Stimulated activated CD4-positive, alpha-beta T cell treated with anti-CD3 and anti-CD28 coated beads, Interleukin-12 subunit alpha, Interleukin-12 subunit beta, amount 100 ng/mL, for 4 hours (primary cell): ENCODE data around the gene TSC2.
"Not testable (repeated sequence)": the region's sequence is repeated elsewhere in the genome, so short reads cannot be mapped to it uniquely, and the experiment has no call there.

Experiments
- DNase-seq: peaks from one replicate; pipeline ENCODE4 v3.0.0-alpha.2; 2020

TSC2 gene

DNA sequence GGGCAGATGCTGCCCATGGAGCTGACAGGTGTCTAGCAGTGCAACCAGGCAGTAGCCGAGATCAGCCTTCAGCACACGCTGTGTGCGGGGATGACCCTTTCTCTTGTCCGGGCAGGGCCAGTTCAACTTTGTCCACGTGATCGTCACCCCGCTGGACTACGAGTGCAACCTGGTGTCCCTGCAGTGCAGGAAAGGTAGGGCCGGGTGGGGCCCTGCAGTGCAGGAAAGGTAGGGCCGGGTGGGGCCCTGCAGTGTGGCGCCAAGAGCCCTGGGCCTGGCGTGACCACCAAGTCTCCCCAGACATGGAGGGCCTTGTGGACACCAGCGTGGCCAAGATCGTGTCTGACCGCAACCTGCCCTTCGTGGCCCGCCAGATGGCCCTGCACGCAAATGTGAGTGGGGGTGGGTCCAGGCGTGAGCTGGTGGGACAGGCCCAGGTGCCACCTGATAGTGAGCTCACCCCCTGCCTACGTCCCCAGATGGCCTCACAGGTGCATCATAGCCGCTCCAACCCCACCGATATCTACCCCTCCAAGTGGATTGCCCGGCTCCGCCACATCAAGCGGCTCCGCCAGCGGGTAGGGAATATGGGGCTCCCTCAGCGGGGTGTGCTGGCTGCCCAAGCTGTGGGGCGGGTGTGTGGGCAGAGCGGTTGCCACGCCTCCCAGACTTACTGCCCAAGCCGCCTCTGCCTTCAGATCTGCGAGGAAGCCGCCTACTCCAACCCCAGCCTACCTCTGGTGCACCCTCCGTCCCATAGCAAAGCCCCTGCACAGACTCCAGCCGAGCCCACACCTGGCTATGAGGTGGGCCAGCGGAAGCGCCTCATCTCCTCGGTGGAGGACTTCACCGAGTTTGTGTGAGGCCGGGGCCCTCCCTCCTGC is 40.2 kb downstream of the TSC2 start:
- no peak for DNase-seq

- DNase-seq, result no peak
These were observed 41.1 kb downstream of the TSC2 start for GRCh38 chr16:2088759-2089358.

- DNase-seq, result no peak
These were observed 42.1 kb downstream of the TSC2 start for GRCh38 chr16:2089706-2090480.

DNA sequence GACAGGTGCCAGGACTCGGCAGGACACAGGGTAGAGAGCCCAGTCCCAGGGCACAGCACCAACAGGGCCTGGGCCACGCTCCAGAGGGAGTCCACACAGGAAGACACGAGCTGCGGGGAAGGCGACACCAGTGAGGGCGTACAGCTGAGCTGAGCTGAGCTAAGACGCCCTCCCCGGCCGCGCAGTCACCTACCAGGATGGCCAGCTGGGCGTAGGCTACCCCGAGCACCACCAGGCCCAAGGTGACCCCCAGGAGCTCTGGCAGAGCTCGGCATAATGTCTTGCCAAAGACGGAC is 42.6 kb downstream of the TSC2 start:
- DNase-seq, result no peak

DNA sequence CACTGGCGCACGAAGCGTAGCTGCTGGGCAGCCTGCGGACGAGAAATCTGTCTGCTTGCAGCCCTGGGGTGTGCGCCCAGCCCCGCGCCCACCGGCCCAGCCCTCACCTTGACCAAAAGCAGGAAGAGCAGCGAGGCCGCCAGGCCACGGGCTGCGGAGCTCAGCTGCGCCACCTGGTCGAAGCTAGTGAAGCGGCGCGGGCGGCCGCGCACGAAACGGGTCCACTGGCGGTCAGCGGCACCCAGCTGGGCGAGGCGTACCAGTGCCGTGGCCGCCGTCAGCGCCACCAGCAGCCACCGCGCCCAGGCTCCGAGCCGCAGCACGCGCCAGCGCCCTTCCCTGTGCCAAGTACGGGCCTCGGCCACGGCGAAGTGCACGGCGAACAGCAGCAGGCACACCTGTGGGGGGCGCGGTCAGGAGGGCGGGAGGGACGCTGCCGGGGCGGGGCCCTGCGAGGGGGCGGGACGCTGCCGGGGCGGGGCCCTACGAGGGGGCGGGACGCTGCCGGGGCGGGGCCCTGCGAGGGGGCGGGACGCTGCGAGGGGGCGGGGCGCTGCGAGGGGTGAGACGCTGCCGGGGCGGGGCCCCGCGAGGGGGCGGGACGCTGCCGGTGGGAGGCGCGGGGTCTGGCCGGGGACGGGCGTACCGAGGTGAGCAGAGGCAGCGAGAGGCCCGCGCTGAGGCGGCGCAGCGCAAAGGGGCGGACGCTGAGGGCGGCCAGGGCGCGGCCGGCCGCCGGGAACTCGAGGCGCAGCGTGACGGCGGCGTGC is 43.2 kb downstream of the TSC2 start:
- DNase-seq, result no peak

GRCh38 chr16:2091547-2092255 is 43.9 kb downstream of the TSC2 start:
- no peak for DNase-seq

- no peak for DNase-seq
These were observed 44.5 kb downstream of the TSC2 start for GRCh38 chr16:2092256-2092620.

DNA sequence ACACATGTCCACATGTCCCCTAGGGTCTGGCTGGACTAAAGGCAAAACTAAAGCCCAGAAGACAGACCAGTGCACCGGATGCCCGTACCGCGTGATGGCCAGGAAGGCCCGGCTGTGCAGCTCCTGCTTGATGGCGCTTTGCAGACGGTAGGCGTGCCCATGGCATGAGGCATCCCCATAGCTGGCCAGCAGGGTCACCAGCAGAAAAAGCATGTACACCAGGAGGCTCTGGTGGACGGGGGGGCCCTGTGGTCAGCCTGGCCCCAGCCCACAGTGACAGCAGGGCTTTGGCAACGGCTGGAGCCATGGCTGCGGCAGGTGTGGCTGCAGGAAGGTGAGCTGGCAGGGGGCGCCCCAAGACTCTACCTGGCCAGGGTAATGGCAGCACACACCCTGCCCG is 45.1 kb downstream of the TSC2 start:
- no peak for DNase-seq

- DNase-seq, result no peak
These were observed 46.0 kb downstream of the TSC2 start for GRCh38 chr16:2093793-2094192.

DNA sequence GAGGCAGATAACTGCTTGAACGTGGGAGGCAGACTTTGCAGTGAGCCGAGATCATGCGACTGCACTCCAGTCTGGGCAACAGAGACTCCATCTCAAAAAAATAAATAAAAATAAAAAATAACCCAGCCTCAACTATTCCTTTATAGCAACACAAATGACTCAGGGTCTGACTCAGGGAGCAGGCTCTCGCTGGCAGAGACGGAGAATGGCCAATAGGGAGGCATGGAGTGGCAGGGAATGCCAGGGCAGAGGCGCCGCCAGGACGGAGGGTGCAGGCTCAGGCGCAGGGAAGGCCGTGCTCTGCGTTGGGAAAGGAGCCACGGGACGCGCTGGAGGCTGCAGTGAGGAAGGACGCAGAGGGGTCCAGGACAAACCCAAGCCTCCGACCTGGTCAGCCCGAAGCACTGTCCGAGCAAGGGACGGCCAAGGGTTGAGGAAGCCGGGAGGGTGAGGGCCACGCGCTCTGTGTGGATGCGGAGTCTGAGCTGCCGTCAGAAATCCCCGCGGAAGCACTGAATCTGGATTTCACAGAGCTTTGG is 47.6 kb downstream of the TSC2 start:
- DNase-seq, result no peak

DNA sequence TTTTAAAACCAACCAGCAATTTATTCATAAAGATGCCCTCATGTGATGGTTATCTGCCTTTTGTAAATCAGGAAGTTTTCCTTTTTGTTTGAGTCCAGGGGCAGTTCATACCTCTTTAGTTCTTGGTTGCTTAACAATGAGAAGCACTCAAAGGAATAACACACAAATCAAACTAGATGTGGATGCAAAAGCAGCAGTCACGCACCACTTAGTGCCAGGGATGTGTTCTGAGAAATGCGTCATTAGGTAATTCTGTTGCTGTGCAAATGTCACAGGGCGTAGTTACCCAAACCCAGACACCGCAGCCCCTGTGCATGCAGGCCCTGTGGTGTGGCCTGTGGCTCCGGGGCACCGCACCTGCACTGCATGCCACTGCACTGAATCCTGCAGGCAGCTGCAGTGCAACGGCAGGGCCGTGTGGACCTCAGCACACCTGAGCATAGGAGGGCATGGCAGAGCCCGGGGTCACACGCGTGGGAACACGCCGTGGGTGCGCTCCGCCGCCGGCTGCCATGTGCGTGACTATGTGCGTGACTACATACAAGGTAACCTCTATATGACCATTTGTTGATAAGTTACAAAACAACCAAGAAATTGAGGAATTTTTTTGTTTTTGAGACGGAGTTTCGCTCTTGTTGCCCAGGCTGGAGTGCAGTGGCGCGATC is 48.3 kb downstream of the TSC2 start:
- DNase-seq, result no peak

DNA sequence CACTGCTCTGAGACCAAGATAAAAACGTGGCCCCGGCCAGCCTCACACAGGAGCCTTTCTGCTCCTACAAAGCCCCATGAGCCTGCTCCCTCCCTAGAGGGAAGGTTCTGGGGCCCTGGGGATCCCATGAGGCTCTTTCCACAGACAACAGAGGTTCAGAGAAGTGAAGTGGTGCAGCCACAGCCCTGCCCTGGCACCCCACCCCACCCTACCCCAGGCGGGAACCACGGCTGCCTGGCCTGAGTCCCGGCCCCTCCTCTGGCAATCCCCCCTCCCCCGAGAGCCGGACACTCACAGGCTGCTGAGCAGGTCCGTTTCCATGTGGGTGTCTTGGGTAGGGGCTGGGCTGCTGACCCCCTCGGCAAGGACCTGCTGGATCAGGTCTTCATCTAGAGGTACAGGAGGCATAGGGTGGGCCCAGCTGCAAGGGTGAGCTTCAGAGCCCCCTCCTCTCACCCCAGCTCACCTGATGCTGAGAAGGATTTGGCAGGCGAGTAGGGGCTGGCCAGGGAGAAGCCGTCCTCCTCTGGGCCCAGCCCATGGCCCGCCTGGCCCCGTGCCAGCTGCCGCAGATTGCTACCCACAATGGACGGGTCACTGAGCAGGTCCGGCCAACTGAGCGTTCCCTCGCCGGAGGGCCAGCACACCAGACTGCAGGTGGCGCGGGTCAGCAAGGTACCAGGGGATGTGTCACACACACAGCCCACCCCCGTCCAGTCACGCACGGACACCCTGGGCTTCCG is 49.2 kb downstream of the TSC2 start:
- DNase-seq, result no peak

DNA sequence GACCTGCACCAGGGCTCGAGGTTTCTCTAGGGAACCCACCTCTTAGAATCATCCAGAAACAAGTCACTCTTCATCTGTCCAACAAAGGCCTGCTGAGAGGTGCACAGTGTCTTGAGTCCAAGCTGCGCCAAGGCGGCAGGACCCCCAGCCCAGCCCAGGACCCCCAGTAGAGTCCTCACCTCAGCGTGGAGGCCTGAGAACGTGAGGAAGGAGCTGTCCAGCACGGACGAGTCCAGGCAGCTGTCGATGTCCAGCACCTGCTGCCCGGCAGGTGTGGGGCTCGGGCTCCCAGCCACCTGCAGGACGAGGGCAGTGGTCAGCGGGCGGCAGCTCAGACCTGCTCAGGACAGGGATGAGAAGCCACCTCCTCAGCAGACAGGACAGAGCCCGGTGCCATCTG is 49.9 kb downstream of the TSC2 start:
- not testable (repeated sequence) for DNase-seq

DNA sequence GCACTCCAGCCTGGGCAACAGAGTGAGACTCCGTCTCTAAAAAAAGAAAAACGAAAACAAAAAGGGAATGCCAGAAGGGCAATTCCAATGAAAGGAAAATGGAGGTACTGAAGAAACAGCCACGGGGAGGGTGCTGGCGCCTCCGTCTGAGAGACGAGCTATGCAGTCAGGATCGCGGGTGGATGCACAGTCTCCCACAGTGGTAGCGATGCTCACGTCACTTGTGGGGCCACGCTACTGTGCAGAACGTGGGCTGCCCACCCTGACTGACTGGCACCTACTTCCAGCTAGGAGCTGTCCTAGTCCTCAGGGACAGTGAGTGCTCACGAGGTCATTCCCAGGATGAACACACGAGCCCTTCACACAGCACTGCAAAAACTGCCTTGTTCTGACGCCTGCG is 53.8 kb downstream of the TSC2 start:
- DNase-seq, result not testable (repeated sequence)

- no peak for DNase-seq
These were observed 54.7 kb downstream of the TSC2 start for GRCh38 chr16:2102471-2102870.

DNA sequence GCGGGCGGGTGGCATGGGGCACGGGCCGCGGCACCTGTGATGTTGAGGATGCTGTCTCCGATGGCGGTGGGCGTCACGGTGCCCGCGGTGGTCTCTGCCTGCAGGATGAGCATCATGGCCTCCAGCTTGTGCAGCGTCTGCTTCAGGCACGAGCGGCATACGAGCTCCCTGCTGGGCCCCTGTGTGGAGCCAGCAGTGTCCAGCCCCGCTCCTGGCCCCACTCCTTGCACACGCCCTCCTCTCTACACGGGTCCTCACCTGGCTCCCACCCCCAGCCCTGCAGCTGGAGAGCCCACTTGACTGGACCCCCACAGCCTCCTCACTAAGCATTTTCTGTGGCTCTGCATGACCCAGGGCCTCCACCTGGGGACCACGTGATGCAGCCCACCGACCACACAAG is 56.7 kb downstream of the TSC2 start:
- not testable (repeated sequence) for DNase-seq

GRCh38 chr16:2105291-2105690 is 57.5 kb downstream of the TSC2 start:
- DNase-seq, result not testable (repeated sequence)

DNA sequence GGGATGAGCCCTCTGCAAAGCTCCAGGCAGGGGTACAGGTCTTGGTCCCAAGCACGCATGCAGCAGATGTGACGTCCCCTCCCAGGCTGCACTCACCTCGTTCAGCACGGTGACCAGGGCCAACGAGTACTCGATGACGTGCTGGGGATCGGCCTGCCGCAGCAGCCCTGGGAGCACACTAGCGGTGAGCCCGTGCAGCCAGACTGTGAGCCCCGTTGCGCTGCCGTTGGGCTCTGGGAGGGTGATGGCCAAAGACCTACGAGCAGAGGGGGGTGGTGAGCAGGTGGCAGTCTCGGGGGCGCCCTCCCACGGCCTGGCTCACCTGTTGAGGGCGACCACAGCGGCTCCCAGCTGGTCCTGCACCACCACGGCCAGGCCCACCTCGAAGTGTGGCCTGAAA is 58.0 kb downstream of the TSC2 start:
- not testable (repeated sequence) for DNase-seq

DNA sequence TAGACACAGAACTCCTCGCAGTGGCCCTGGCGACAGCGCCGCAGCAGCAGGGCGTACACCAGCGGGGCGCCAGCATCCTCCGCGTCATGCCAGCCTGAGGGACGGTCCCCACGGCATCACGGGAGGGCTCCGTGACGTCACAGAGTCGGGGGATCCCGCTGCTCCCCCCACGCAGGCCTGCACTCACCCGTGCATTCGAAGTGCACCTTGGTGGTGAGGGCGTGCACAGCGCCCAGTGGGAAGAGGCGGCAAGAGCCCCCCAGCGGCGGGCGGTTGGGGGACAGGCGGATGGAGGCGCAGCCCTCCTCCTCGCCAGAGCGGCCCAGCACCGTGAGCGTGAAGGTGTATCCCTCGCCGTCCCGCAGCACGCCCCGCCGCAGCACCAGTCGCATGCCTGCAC is 58.4 kb downstream of the TSC2 start:
- not testable (repeated sequence) for DNase-seq

GRCh38 chr16:2107121-2107790 is 59.5 kb downstream of the TSC2 start:
- not testable (repeated sequence) for DNase-seq
